GM18519 (cell line): Measurements from ENCODE around the gene RSL24D1.
"Not testable (repeated sequence)": the region's sequence is repeated elsewhere in the genome, so short reads cannot be mapped to it uniquely, and the experiment has no call there.

Experiments
- ATAC-seq: cut with Tn5 transposase; IDR thresholded peaks from one replicate; pipeline ENCODE4 v1.9.1; 2021; ENCODE audit warnings: mild to moderate bottlenecking, moderate library complexity; ENCODE audit not compliant: unreplicated experiment, low FRiP score

Gene RSL24D1

DNA sequence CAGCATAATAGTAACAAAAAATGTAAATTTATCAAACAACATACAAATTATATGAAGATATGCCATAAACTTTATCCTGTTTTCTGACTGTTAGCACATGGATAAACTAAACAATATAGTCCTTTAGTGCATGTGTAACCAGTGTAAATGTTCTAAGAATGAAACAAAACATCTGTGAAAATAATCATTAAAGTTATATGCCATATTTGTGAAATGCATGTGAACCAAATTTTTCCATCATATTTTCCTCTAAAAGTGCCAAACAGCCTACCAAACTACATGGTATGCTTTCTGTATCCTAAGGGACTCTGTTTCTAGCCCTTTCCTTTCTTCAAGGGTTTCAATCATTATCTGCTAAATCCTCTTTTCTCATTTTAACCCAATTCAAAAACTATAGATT, 23.9 kb upstream of the RSL24D1 start:
- ATAC-seq = no peak

DNA sequence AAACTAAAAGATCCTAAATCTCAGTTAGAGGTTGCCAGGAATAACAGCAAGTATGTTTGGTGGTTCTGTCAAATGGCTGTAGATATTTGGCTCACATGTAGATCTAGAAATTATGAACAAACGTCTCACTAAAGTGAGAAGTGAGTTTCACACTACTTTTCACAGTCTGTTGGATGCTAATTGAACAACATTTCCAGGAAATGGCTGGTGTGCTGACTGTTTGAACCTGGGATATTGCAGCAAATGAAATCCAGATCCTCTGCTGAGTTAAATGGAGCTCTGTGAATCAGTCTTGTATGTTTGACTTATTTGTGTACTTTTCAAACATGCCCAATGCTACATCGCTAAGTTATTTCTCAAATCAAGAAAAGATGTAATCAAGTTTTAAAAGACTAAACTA, 21.3 kb upstream of the RSL24D1 start:
- ATAC-seq = no peak

DNA sequence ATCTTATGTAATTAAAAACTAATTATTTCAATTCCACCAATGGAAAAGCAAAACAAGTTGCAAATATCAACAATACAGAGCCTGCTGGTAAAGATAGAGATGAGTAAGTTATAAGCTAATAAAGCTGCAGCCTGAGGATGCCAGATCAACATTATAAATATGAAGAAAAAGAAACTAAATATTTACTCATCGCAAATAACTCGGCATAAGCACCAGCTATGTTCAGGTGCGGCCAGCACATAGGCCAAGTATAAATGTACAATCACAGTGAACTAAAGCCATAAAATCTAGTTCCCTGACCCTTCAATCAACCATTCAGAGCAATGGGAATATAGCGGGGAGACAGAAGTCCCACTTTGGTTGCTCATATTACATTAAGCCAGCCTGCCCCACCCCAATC, 7.7 kb upstream of the RSL24D1 start:
- ATAC-seq = no peak

- ATAC-seq = no peak
Measured at GRCh38 chr15:55202206-55202605, 5.5 kb upstream of the RSL24D1 start.

GRCh38 chr15:55198706-55199105, 2.0 kb upstream of the RSL24D1 start:
- no peak for ATAC-seq

GRCh38 chr15:55197719-55198118, 978 bp upstream of the RSL24D1 start:
- ATAC-seq = no peak

DNA sequence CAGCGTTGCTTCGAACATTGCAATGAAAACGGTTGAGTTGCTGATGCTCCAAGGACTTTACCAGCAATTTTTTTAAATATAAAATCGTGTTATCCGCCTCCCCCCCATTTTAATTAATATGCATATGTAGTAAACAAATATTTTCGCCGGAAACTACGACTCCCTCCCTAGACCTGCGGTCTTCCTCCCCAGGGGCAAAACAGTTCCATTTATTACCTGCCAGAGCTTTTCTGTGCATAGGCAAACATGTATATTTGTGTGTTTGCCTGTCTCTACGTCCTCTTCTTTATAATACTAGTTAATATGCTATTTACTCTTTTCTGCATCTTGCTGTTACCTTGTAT, 593 bp upstream of the RSL24D1 start:
- peak; percentile 8 for ATAC-seq

GRCh38 chr15:55195996-55196395, 745 bp downstream of the RSL24D1 start:
- ATAC-seq = no peak

GRCh38 chr15:55194256-55194655, 2.5 kb downstream of the RSL24D1 start:
- no peak for ATAC-seq

DNA sequence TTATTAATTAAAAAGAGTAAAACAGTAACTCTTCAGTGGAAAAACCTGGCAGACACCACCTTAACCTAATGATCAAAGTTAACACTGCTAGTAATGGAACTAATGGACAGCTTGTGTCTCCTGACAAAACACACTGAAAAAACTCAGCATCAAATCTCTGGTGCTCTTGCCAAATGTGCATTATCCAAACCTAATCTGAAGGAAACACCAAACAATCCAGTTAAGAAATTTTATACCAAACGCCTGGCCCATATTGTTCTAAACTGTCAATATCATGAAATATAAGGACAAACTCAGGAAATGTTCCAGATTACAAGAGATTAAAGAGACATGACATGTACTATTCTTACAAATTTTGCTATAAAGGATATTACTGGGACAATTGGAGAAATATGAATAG, 10.4 kb downstream of the RSL24D1 start:
- no peak for ATAC-seq

DNA sequence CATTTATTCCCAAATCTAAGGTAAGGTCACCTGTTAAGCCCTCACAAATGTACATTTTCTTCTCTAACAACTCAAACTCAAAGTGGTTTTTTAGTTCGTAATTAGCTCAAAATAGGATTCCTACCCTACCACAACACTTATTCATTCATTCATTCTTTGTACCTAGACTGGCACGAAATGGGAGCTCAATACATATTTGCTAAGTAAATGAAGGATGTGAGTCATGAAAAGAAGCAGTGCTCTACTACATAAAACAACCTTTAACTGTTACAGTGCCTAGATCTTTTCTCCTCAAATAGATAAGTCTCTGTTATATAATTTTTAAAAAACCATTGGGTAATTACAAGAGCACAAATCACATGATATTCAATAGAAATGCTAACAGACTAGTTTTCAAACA, 13.1 kb downstream of the RSL24D1 start:
- no peak for ATAC-seq

DNA sequence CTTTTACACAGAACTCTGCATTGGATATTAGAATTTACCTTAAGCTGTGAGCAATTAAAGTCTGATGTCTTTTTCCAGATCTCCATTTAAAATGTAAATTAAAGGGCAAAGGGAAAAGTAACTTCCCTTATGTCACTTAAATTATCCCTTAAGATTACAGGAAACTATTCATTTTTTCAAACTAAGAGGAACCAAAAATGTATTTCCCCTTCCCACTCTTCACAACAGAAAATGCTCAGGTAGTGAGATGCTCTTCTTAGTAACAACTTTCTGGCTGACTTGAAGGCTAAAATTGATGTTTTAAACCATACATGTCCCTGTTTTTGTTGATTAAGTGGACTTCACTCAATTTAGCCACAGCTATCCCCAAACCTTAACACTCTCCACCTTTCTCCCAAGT, 17.6 kb downstream of the RSL24D1 start:
- ATAC-seq = no peak

DNA sequence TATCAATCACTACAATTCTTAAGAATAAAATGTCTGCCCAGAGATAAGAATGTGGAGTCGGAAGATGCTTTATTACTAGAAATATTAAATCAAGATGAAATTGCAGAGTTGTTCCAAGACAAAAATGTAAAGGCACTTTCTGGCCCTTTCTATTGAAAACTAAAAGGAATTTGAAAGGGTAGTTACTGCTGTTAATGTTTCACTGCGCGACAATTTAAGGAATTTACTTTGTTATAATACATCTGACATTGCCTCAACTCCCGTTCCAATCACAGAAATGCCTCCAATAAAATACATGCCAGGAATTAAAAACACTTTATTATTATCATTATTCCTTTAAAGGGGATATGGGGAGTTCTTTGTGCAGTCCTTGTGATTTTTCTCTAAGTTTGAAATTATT, 26.4 kb downstream of the RSL24D1 start:
- no peak for ATAC-seq

GRCh38 chr15:55168350-55168974, 28.3 kb downstream of the RSL24D1 start:
- ATAC-seq = peak; percentile 81

GRCh38 chr15:55164284-55164683, 32.5 kb downstream of the RSL24D1 start:
- no peak for ATAC-seq

DNA sequence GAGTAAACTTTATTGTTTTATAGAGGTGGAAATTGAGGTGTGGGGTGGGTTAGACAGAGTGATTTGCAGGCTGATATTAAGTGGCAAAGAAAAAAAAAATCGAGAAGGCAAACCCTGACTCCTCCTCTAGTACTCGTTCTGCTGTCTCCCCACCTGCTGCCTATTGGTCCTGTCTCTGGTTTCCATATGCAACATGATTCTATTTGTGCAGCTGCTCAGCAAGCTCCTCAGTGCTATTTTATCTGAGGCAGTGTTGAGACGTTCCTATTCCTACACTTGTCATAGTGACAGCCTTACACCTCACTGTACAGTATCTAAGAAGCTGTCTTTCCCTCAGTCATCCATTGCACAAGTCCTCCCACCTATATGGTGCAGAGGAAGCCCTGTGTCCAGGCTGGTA, 45.1 kb downstream of the RSL24D1 start:
- no peak for ATAC-seq

DNA sequence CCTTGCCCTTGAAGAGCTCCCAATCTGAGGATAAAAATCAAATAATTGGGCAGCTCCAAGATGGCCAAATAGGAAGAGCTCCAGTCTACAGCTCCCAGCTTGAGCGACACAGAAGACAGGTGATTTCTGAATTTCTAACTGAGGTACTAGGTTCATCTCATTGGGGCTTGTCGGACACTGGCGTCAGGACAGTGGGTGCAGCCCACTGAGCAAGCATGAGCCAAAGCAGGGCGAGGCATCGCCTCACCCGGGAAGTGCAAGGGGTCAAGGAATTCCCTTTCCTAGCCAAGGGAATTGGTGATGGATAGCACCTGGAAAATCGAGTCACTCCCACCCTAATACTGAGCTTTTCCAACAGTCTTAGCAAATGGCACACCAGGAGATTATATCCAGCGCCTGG, 53.6 kb downstream of the RSL24D1 start:
- ATAC-seq = not testable (repeated sequence)

- no peak for ATAC-seq
Measured at GRCh38 chr15:55133972-55134371, 62.8 kb downstream of the RSL24D1 start.

DNA sequence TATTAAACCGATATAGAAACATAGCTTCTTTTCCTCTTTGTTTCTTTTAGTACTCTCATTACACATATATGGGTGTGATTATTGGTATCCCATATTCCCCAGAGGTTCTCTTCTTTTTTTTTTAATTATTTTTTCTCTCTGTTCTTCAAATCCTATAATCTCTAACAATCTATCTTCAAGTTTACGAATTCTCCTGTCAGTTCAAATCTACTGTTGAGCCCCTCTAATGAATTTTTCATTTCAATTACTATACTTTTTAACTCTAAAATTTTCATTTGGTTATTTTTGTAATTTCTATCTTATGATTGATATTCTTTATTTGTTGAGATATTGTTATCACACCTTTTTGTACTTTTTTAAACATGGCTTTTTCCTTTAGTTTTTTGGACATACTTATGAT, 64.1 kb downstream of the RSL24D1 start:
- ATAC-seq = no peak
